NCI-H1092 (cell line): ENCODE measurements around the gene IL23R.

Source experiments
- DNase-seq: peaks from one replicate; lab custom pipeline; 2025; lab: John Stamatoyannopoulos, UW

IL23R gene

GRCh38 chr1:67300561-67300960, 134.3 kb downstream of the IL23R start:
- no peak for DNase-seq

DNA sequence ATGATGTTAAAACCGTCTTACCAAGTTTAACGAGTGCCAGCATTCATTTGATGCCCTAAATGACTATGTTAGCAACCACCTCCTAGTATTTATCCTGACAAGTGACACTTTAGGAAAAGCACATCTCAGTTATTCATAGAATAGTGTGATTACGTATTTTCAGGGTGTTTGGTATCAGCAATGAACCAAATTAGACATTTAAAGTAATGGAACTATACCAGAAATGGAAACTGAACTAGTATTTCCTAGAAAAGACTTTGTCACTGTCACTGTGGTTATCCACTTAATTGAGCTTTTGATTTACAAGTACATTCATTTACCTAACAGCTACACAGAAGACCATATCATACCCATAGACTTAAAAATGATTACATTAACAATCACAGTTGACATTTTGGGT, 137.8 kb downstream of the IL23R start:
- DNase-seq = no peak

DNA sequence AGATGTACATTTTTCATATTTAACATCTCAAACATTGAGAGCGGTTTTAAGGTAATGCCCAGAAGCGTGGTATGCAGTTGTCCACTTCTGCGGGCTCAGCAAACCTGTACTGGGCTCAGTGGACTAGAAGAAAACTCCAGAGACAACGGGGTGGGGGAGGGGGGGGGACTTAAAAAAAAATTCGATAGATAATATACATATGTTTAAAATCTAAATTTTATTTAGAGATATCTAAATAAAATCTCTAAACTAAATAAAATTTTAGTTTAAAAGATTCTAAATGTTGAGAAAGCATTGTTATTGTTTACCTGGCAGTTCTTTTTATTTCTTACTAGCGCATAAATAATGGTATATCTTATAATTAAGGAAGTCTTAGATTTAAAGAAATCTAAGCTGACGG, 140.3 kb downstream of the IL23R start:
- DNase-seq = no peak

- no peak for DNase-seq
Observed at GRCh38 chr1:67307251-67308060, 141.2 kb downstream of the IL23R start, which contains the start of gene IL12RB2. TSS of gene IL12RB2 (plus strand) at chr1:67307873. CDS start at chr1:67320369, 12,496 bp downstream.

- DNase-seq = no peak
Observed at GRCh38 chr1:67308136-67308535, 141.9 kb downstream of the IL23R start.
